Thoracic aorta (tissue), 2 donors: Measurements from ENCODE around the gene TMEM229A. TPM values are rescaled to one million over a fixed set of nuclear protein-coding genes. Genes with fewer than 3 reads are reported as not detected.

Source experiments
- ATAC-seq: fragments of 150-250 bp; one replicate; pipeline ENCODE4 v1.8.0; 2017; ENCODE audit warnings: low read depth; ENCODE audit not compliant: insufficient number of reproducible peaks, low FRiP score
- DNase-seq: peaks from one replicate; pipeline ENCODE4 v3.0.0-alpha.2; 2020; ENCODE audit warnings: low spot score
- H3K27ac ChIP-seq, 2 donors: fragments of 200-600 bp; sonication (generic); 1 replicate in 1 of 2; 2 replicates in 1 of 2; pipeline ENCODE4 v1.5.1; 2016; ENCODE audit warnings: mild to moderate bottlenecking in 2 of 2, moderate library complexity in 2 of 2
- H3K27me3 ChIP-seq: fragments of 200-600 bp; sonication (generic); replicated peaks from 2 replicates; pipeline ENCODE4 v1.6.0; 2016; ENCODE audit warnings: mild to moderate bottlenecking; ENCODE audit not compliant: insufficient read depth
- H3K36me3 ChIP-seq: fragments of 200-600 bp; sonication (generic); one replicate; pipeline ENCODE4 v1.5.1; 2016
- H3K4me1 ChIP-seq, 2 donors: fragments of 200-600 bp; sonication (generic); 1 replicate in 1 of 2; 2 replicates in 1 of 2; pipeline versions ENCODE4 v1.5.1 to v1.6.0; 2016; ENCODE audit warnings: low read depth in 2 of 2, mild to moderate bottlenecking in 1 of 2; ENCODE audit not compliant: control insufficient read depth in 1 of 2
- H3K4me3 ChIP-seq: fragments of 200-600 bp; sonication (generic); 2 replicates; pipeline ENCODE4 v1.5.1; 2016; ENCODE audit warnings: mild to moderate bottlenecking
- H3K9me3 ChIP-seq: fragments of 200-600 bp; sonication (generic); 2 replicates; pipeline ENCODE4 v1.5.1; 2016
- CTCF ChIP-seq: fragments of 200-600 bp; sonication (generic); IDR thresholded peaks from one replicate; pipeline ENCODE4 v1.5.1; 2019; ENCODE audit warnings: antibody characterized with exemption
- total RNA-seq, 2 donors: library from RNA; depleted of rRNA; stranded (reverse); fragments of >200 nt; gene quantifications; one replicate each; pipeline versions ENCODE4 v1.1.0 to v1.2.3, GENCODE V29; 2016

Gene TMEM229A
- total RNA-seq, 2 donors from 2014 or later: not detected

- ATAC-seq: no peak
- Histone ChIP-seq H3K9me3 (no peaks in the 10 kb centered on the region), H3K27me3 (no peaks in the 10 kb centered on the region), H3K27ac (no peak overlapping the region), H3K4me1 (no peaks in the 10 kb centered on the region), H3K36me3 (no peaks in the 10 kb centered on the region), H3K4me3 (no peak overlapping the region)
- no peak for TF ChIP-seq CTCF
- DNase-seq: no peak
Observed at GRCh38 chr7:124072603-124073309, 39.9 kb upstream of the TMEM229A start.

GRCh38 chr7:124071843-124072242, 39.0 kb upstream of the TMEM229A start:
- no peak for TF ChIP-seq CTCF
- ATAC-seq: no peak

GRCh38 chr7:124062171-124062570, 29.3 kb upstream of the TMEM229A start:
- no peaks in the 10 kb centered on the region for H3K36me3 ChIP-seq
- no peak overlapping the region for H3K4me3 ChIP-seq
- no peaks in the 10 kb centered on the region for H3K4me1 ChIP-seq
- H3K9me3 ChIP-seq: no peaks in the 10 kb centered on the region
- H3K27me3 ChIP-seq: no peaks in the 10 kb centered on the region
- no peak overlapping the region for H3K27ac ChIP-seq
- TF ChIP-seq CTCF: no peak
- DNase-seq (no peak), ATAC-seq (no peak)

More at GRCh38 chr7:124071843-124072242, 39.0 kb upstream of the TMEM229A start:
- Histone ChIP-seq H3K27ac (no peak overlapping the region), H3K9me3 (no peaks in the 10 kb centered on the region), H3K4me3 (no peak overlapping the region), H3K4me1 (no peaks in the 10 kb centered on the region), H3K36me3 (no peaks in the 10 kb centered on the region), H3K27me3 (no peaks in the 10 kb centered on the region)
- no peak for DNase-seq

GRCh38 chr7:124060528-124060927, 27.7 kb upstream of the TMEM229A start:
- Histone ChIP-seq H3K27ac (no peak overlapping the region), H3K9me3 (no peaks in the 10 kb centered on the region), H3K36me3 (no peaks in the 10 kb centered on the region), H3K4me1 (no peaks in the 10 kb centered on the region), H3K27me3 (no peaks in the 10 kb centered on the region), H3K4me3 (no peak overlapping the region)
- DNase-seq: no peak
- TF ChIP-seq CTCF: no peak
- ATAC-seq: no peak

- Histone ChIP-seq H3K27me3 (no peaks in the 10 kb centered on the region), H3K4me3 (no peak overlapping the region), H3K4me1 (no peaks in the 10 kb centered on the region), H3K36me3 (no peaks in the 10 kb centered on the region), H3K27ac (no peak overlapping the region), H3K9me3 (no peaks in the 10 kb centered on the region)
- ATAC-seq (no peak), DNase-seq (no peak)
- TF ChIP-seq CTCF: no peak
Observed at GRCh38 chr7:124059375-124059774, 26.5 kb upstream of the TMEM229A start.
